Measurements from ENCODE around the gene ZNF593OS. TPM values are rescaled to one million over a fixed set of nuclear protein-coding genes. Genes with fewer than 3 reads are reported as not detected.
A peak's percentile ranks its signal among the peaks of the same experiment; 100 is the strongest.

ZNF593OS gene
- total RNA-seq, 2 experiments from 2014 or later: not detected

- Mint-ChIP-seq H3K27me3 (ENCODE audit: low read depth) (peaks cover 27% of the 10 kb centered on the region), H3K36me3 (ENCODE audit: low read depth) (no peaks in the 10 kb centered on the region), H3K4me3 (no peak overlapping the region), H3K9me3 (ENCODE audit: insufficient read depth) (no peaks in the 10 kb centered on the region), H3K4me1 (ENCODE audit: low read depth) (peaks cover 23% of the 10 kb centered on the region), H3K27ac (no peak overlapping the region)
- ChIA-PET POLR2A (interaction anchor here (0.7 kb wide), 1 partner anchor 27 kb away, joined by 3 read pairs; no protein-coding TSS in a partner anchor), CTCF (interaction anchor here (0.8 to 1.8 kb wide), 4 partner anchors 20 to 60 kb away, joined by 3 to 5 read pairs (median 4); no protein-coding TSS in a partner anchor)
- ATAC-seq: no peak
- no peak for DNase-seq
Observed at GRCh38 chr1:26164861-26165842, 6.5 kb downstream of the ZNF593OS start.

GRCh38 chr1:26164036-26164860 is 7.4 kb downstream of the ZNF593OS start:
- POLR2A ChIA-PET: no interaction called here
- Mint-ChIP-seq H3K27me3 (ENCODE audit: low read depth) (peaks cover 30% of the 10 kb centered on the region), H3K4me1 (ENCODE audit: low read depth) (peaks cover 22% of the 10 kb centered on the region), H3K4me3 (peak overlapping the region; percentile 15), H3K9me3 (ENCODE audit: insufficient read depth) (no peaks in the 10 kb centered on the region), H3K27ac (no peak overlapping the region), H3K36me3 (ENCODE audit: low read depth) (no peaks in the 10 kb centered on the region)
- ATAC-seq: peak; percentile 71
- peak; percentile 55 for DNase-seq
- CTCF ChIA-PET: interaction anchor here (0.8 to 1.8 kb wide), 4 partner anchors 15 to 71 kb away, joined by 3 to 5 read pairs (median 4); no protein-coding TSS in a partner anchor

- Mint-ChIP-seq H3K36me3 (ENCODE audit: low read depth) (no peaks in the 10 kb centered on the region), H3K4me1 (ENCODE audit: low read depth) (peaks cover 21% of the 10 kb centered on the region), H3K27ac (no peak overlapping the region), H3K4me3 (no peak overlapping the region), H3K9me3 (ENCODE audit: insufficient read depth) (no peaks in the 10 kb centered on the region), H3K27me3 (ENCODE audit: low read depth) (peaks cover 30% of the 10 kb centered on the region)
- ATAC-seq (no peak), DNase-seq (no peak)
- ChIA-PET CTCF (interaction anchor here (0.8 to 1.3 kb wide), 3 partner anchors 15 to 72 kb away, joined by 3 to 5 read pairs (median 4); no protein-coding TSS in a partner anchor), POLR2A (no interaction called here)
Observed at GRCh38 chr1:26163684-26164035, 8.0 kb downstream of the ZNF593OS start.

GRCh38 chr1:26162220-26162709 is 9.4 kb downstream of the ZNF593OS start:
- Mint-ChIP-seq H3K9me3 (ENCODE audit: insufficient read depth) (no peaks in the 10 kb centered on the region), H3K27me3 (ENCODE audit: low read depth) (peaks cover 36% of the 10 kb centered on the region), H3K4me3 (peak overlapping the region; percentile 53), H3K36me3 (ENCODE audit: low read depth) (no peaks in the 10 kb centered on the region), H3K27ac (no peak overlapping the region), H3K4me1 (ENCODE audit: low read depth) (peaks cover 21% of the 10 kb centered on the region)
- ATAC-seq: no peak
- CTCF ChIA-PET: interaction anchor here (0.9 to 1.8 kb wide), 6 partner anchors 8 to 255 kb away, joined by 3 to 5 read pairs (median 4); partner anchors contain the start of gene ZNF593
- no peak for DNase-seq
- POLR2A ChIA-PET: no interaction called here

- Mint-ChIP-seq H3K4me1 (ENCODE audit: low read depth) (peaks cover 20% of the 10 kb centered on the region), H3K27ac (no peak overlapping the region), H3K9me3 (ENCODE audit: insufficient read depth) (no peaks in the 10 kb centered on the region), H3K27me3 (ENCODE audit: low read depth) (peaks cover 33% of the 10 kb centered on the region), H3K36me3 (ENCODE audit: low read depth) (no peaks in the 10 kb centered on the region), H3K4me3 (peak overlapping the region; percentile 53)
- peak; percentile 69 for ATAC-seq
- ChIA-PET POLR2A (no interaction called here), CTCF (interaction anchor here (0.9 to 1.8 kb wide), 6 partner anchors 8 to 59 kb away, joined by 3 to 5 read pairs (median 4); partner anchors contain the start of gene ZNF593)
- peak; percentile 58 for DNase-seq
Observed at GRCh38 chr1:26161415-26162219, 10.0 kb downstream of the ZNF593OS start.

GRCh38 chr1:26160527-26161414 is 10.9 kb downstream of the ZNF593OS start:
- Mint-ChIP-seq H3K27ac (no peak overlapping the region), H3K27me3 (ENCODE audit: low read depth) (peaks cover 33% of the 10 kb centered on the region), H3K4me1 (ENCODE audit: low read depth) (peaks cover 19% of the 10 kb centered on the region), H3K9me3 (ENCODE audit: insufficient read depth) (no peaks in the 10 kb centered on the region), H3K4me3 (no peak overlapping the region), H3K36me3 (ENCODE audit: low read depth) (no peaks in the 10 kb centered on the region)
- POLR2A ChIA-PET: no interaction called here
- no peak for ATAC-seq
- DNase-seq: no peak
- CTCF ChIA-PET: interaction anchor here (0.9 to 1.8 kb wide), 4 partner anchors 9 to 37 kb away, joined by 3 to 5 read pairs (median 4); partner anchors contain the start of gene ZNF593

- Mint-ChIP-seq H3K4me3 (no peak overlapping the region), H3K27me3 (ENCODE audit: low read depth) (peaks cover 36% of the 10 kb centered on the region), H3K4me1 (ENCODE audit: low read depth) (peaks cover 17% of the 10 kb centered on the region), H3K36me3 (ENCODE audit: low read depth) (no peaks in the 10 kb centered on the region), H3K9me3 (ENCODE audit: insufficient read depth) (no peaks in the 10 kb centered on the region), H3K27ac (no peak overlapping the region)
- DNase-seq: no peak
- no peak for ATAC-seq
- ChIA-PET CTCF (interaction anchor here (5.7 kb wide), 1 partner anchor 10 kb away, joined by 28 read pairs; the partner anchor contains the start of genes C1orf232 and ZNF593), POLR2A (no interaction called here)
Observed at GRCh38 chr1:26159743-26160039, 11.9 kb downstream of the ZNF593OS start.

GRCh38 chr1:26158908-26159742 is 12.5 kb downstream of the ZNF593OS start, which contains the start of gene FAM110D:
Gene FAM110D, plus strand, starts transcription at chr1:26159079. Its CDS starts 2,213 bp downstream, at chr1:26161292.
- Mint-ChIP-seq H3K36me3 (ENCODE audit: low read depth) (no peaks in the 10 kb centered on the region), H3K27ac (no peak within 1 kb of the TSS), H3K4me1 (ENCODE audit: low read depth) (peaks cover 14% of the 10 kb centered on the region), H3K4me3 (no peak within 1 kb of the TSS), H3K9me3 (ENCODE audit: insufficient read depth) (no peaks in the 10 kb centered on the region), H3K27me3 (ENCODE audit: low read depth) (peaks cover 36% of the 10 kb centered on the region)
- ATAC-seq (no peak), DNase-seq (no peak)
- ChIA-PET POLR2A (no interaction called here), CTCF (interaction anchor here (2.0 to 5.7 kb wide), 2 partner anchors 10 to 75 kb away, joined by 6 to 28 read pairs; partner anchors contain the start of genes C1orf232, CEP85 and ZNF593)

- Mint-ChIP-seq H3K9me3 (ENCODE audit: insufficient read depth) (no peaks in the 10 kb centered on the region), H3K36me3 (ENCODE audit: low read depth) (no peaks in the 10 kb centered on the region), H3K4me3 (no peak overlapping the region), H3K4me1 (ENCODE audit: low read depth) (peaks cover 11% of the 10 kb centered on the region), H3K27ac (no peak overlapping the region), H3K27me3 (ENCODE audit: low read depth) (peaks cover 35% of the 10 kb centered on the region)
- ATAC-seq (no peak), DNase-seq (no peak)
- ChIA-PET CTCF (interaction anchor here (1.5 to 5.7 kb wide), 4 partner anchors 11 to 124 kb away, joined by 3 to 43 read pairs (median 17); partner anchors contain the start of genes C1orf232, CEP85 and ZNF593), POLR2A (interaction anchor here (0.6 to 1.2 kb wide), 2 partner anchors 11 to 717 kb away, joined by 3 read pairs; partner anchors contain the start of gene ZNF593)
Observed at GRCh38 chr1:26158271-26158907, 13.2 kb downstream of the ZNF593OS start.

Data from activated CD8-positive, alpha-beta T cell treated with anti-CD3 and anti-CD28 coated beads, Interleukin-2, amount 10 ng/mL, durations not matched to agents 7 days and 5 days (primary cell).